Measurements from ENCODE around the gene ADAMTS14.

ADAMTS14 gene

GRCh38 chr10:70650104-70650503 is 22.2 kb upstream of the ADAMTS14 start:
- DNase-seq (ENCODE audit: extremely low spot score), result no peak
- TF ChIP-seq LEF1 (IDR thresholded peaks at IDR 0.05; ENCODE audit: borderline replicate concordance), result no peak
- no peak for TF ChIP-seq SP1 (IDR thresholded peaks at IDR 0.05)
- no peak for TF ChIP-seq TARDBP (IDR thresholded peaks at IDR 0.05)
- TF ChIP-seq L3MBTL2 (conservative IDR thresholded peaks at IDR 0.05), result no peak
- no peak for TF ChIP-seq CTBP1 (IDR thresholded peaks at IDR 0.05; ENCODE audit: borderline replicate concordance)
- no peak for TF ChIP-seq BHLHE40 (IDR thresholded peaks at IDR 0.05; ENCODE audit: borderline replicate concordance)
- TF ChIP-seq PKNOX1 (IDR thresholded peaks at IDR 0.05), result no peak
- no peak for TF ChIP-seq ARNT (IDR thresholded peaks at IDR 0.05)
- TF ChIP-seq ZNF384 (IDR thresholded peaks at IDR 0.05), result no peak
- TF ChIP-seq SUZ12 (IDR thresholded peaks at IDR 0.05), result no peak
- no peak for TF ChIP-seq FOXA1 (IDR thresholded peaks at IDR 0.05)
- TF ChIP-seq FOXM1 (IDR thresholded peaks at IDR 0.05; ENCODE audit: borderline replicate concordance), result no peak
- TF ChIP-seq NFRKB (IDR thresholded peaks at IDR 0.05), result no peak
- no peak for TF ChIP-seq FOXK2 (IDR thresholded peaks at IDR 0.05)
- no peak for TF ChIP-seq HDGF (IDR thresholded peaks at IDR 0.05; ENCODE audit: borderline replicate concordance)
- ChIA-PET CTCF (no interaction called here), POLR2A (no interaction called here)

GRCh38 chr10:70650718-70651117 is 21.6 kb upstream of the ADAMTS14 start:
- CTCF ChIA-PET, result no interaction called here
- TF ChIP-seq NFRKB (IDR thresholded peaks at IDR 0.05) (no peak), ARNT (IDR thresholded peaks at IDR 0.05) (no peak), SP1 (IDR thresholded peaks at IDR 0.05) (no peak), SUZ12 (IDR thresholded peaks at IDR 0.05) (no peak), FOXK2 (IDR thresholded peaks at IDR 0.05) (no peak), PKNOX1 (IDR thresholded peaks at IDR 0.05) (no peak), BHLHE40 (IDR thresholded peaks at IDR 0.05; ENCODE audit: borderline replicate concordance) (no peak), FOXM1 (IDR thresholded peaks at IDR 0.05; ENCODE audit: borderline replicate concordance) (no peak), CTBP1 (IDR thresholded peaks at IDR 0.05; ENCODE audit: borderline replicate concordance) (no peak), ZNF384 (IDR thresholded peaks at IDR 0.05) (no peak), FOXA1 (IDR thresholded peaks at IDR 0.05) (no peak)
- POLR2A ChIA-PET, result no interaction called here
- no peak for DNase-seq (ENCODE audit: extremely low spot score)

GRCh38 chr10:70651661-70652060 is 20.6 kb upstream of the ADAMTS14 start:
- TF ChIP-seq FOXA1 (IDR thresholded peaks at IDR 0.05) (no peak), SP1 (IDR thresholded peaks at IDR 0.05) (no peak), ZNF384 (IDR thresholded peaks at IDR 0.05) (no peak), BHLHE40 (IDR thresholded peaks at IDR 0.05; ENCODE audit: borderline replicate concordance) (no peak), PKNOX1 (IDR thresholded peaks at IDR 0.05) (no peak), NFRKB (IDR thresholded peaks at IDR 0.05) (no peak), LEF1 (IDR thresholded peaks at IDR 0.05; ENCODE audit: borderline replicate concordance) (no peak), ELF4 (IDR thresholded peaks at IDR 0.05) (no peak), FOXM1 (IDR thresholded peaks at IDR 0.05; ENCODE audit: borderline replicate concordance) (no peak), ARNT (IDR thresholded peaks at IDR 0.05) (no peak), HDGF (IDR thresholded peaks at IDR 0.05; ENCODE audit: borderline replicate concordance) (no peak), L3MBTL2 (conservative IDR thresholded peaks at IDR 0.05) (no peak), SUZ12 (IDR thresholded peaks at IDR 0.05) (no peak), CTBP1 (IDR thresholded peaks at IDR 0.05; ENCODE audit: borderline replicate concordance) (no peak), TARDBP (IDR thresholded peaks at IDR 0.05) (no peak), FOXK2 (IDR thresholded peaks at IDR 0.05) (no peak)
- DNase-seq (ENCODE audit: extremely low spot score), result no peak
- POLR2A ChIA-PET, result no interaction called here
- CTCF ChIA-PET, result no interaction called here

GRCh38 chr10:70652761-70653657 is 19.3 kb upstream of the ADAMTS14 start:
- TF ChIP-seq FOXK2 (IDR thresholded peaks at IDR 0.05), result no peak
- DNase-seq (ENCODE audit: extremely low spot score), result no peak
- ChIA-PET POLR2A (no interaction called here), CTCF (no interaction called here)

- DNase-seq (ENCODE audit: extremely low spot score), result no peak
- ChIA-PET CTCF (no interaction called here), POLR2A (no interaction called here)
- TF ChIP-seq TARDBP (IDR thresholded peaks at IDR 0.05) (no peak), NFRKB (IDR thresholded peaks at IDR 0.05) (no peak), SP1 (IDR thresholded peaks at IDR 0.05) (no peak), L3MBTL2 (conservative IDR thresholded peaks at IDR 0.05) (no peak), BHLHE40 (IDR thresholded peaks at IDR 0.05; ENCODE audit: borderline replicate concordance) (no peak), FOXK2 (IDR thresholded peaks at IDR 0.05) (no peak), HDGF (IDR thresholded peaks at IDR 0.05; ENCODE audit: borderline replicate concordance) (no peak)
Observed at GRCh38 chr10:70655316-70655715, 17.0 kb upstream of the ADAMTS14 start.

- CTCF ChIA-PET, result no interaction called here
- no peak for DNase-seq (ENCODE audit: extremely low spot score)
- POLR2A ChIA-PET, result no interaction called here
- no peak for TF ChIP-seq ZNF384 (IDR thresholded peaks at IDR 0.05)
- TF ChIP-seq L3MBTL2 (conservative IDR thresholded peaks at IDR 0.05), result no peak
- TF ChIP-seq LEF1 (IDR thresholded peaks at IDR 0.05; ENCODE audit: borderline replicate concordance), result no peak
- TF ChIP-seq ELF4 (IDR thresholded peaks at IDR 0.05), result no peak
- TF ChIP-seq SP1 (IDR thresholded peaks at IDR 0.05), result no peak
- no peak for TF ChIP-seq ARNT (IDR thresholded peaks at IDR 0.05)
- TF ChIP-seq FOXA1 (IDR thresholded peaks at IDR 0.05), result no peak
- TF ChIP-seq CTBP1 (IDR thresholded peaks at IDR 0.05; ENCODE audit: borderline replicate concordance), result no peak
- no peak for TF ChIP-seq PKNOX1 (IDR thresholded peaks at IDR 0.05)
- no peak for TF ChIP-seq FOXK2 (IDR thresholded peaks at IDR 0.05)
- no peak for TF ChIP-seq NFRKB (IDR thresholded peaks at IDR 0.05)
- no peak for TF ChIP-seq SUZ12 (IDR thresholded peaks at IDR 0.05)
- no peak for TF ChIP-seq TARDBP (IDR thresholded peaks at IDR 0.05)
- no peak for TF ChIP-seq FOXM1 (IDR thresholded peaks at IDR 0.05; ENCODE audit: borderline replicate concordance)
- TF ChIP-seq HDGF (IDR thresholded peaks at IDR 0.05; ENCODE audit: borderline replicate concordance), result no peak
- TF ChIP-seq BHLHE40 (IDR thresholded peaks at IDR 0.05; ENCODE audit: borderline replicate concordance), result no peak
Observed at GRCh38 chr10:70656489-70656888, 15.8 kb upstream of the ADAMTS14 start.

Measured in HEK293T (cell line).